Glomerular endothelial cell (primary cell): ENCODE measurements around the gene GAS2L1. TPM values are rescaled to one million over a fixed set of nuclear protein-coding genes. Genes with fewer than 3 reads are reported as not detected.

Source experiments
- DNase-seq: peaks from one replicate; pipeline ENCODE4 v3.0.0-alpha.2; 2011; ENCODE audit warnings: low read depth, low spot score; ENCODE audit errors: extremely low read depth
- total RNA-seq: library from RNA; depleted of rRNA; stranded (reverse); fragments of >200 nt; gene quantifications from 2 replicates; pipeline ENCODE4 v1.2.3, GENCODE V29; 2015

Gene GAS2L1
- 43.1 and 47.0 TPM in 2 replicates for total RNA-seq

GRCh38 chr22:29306175-29306834 lies at the start of gene GAS2L1:
Gene GAS2L1 (plus strand): TSS chr22:29306650. CDS start chr22:29308106, 1,456 bp downstream.
- DNase-seq, result no peak

DNA sequence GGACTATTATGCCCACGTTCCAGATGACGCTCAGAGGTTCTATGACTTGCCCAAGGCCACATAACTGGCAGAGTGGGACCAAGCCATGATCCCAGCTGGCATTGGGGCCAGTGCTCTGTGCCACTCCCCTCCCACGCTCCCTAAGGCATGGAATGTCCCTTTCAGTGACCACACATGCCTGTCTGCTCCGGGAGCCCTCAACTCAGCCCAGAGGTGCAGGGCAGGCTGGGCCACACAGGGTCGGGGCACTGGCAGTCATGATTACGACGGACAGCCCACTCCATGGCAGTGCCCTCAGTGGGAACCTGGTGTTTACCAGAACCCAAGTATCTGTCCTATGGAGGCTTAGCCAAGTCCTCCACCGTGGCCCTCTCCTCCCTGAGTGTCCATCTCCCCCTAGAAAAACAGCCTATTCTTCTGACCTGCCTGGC lies 48.7 kb upstream of the GAS2L1 start:
- no peak for DNase-seq

GRCh38 chr22:29258407-29259252 lies 47.8 kb upstream of the GAS2L1 start:
- DNase-seq, result no peak

GRCh38 chr22:29259253-29259899 lies 47.1 kb upstream of the GAS2L1 start:
- DNase-seq, result no peak

GRCh38 chr22:29260031-29260560 lies 46.4 kb upstream of the GAS2L1 start:
- no peak for DNase-seq

DNA sequence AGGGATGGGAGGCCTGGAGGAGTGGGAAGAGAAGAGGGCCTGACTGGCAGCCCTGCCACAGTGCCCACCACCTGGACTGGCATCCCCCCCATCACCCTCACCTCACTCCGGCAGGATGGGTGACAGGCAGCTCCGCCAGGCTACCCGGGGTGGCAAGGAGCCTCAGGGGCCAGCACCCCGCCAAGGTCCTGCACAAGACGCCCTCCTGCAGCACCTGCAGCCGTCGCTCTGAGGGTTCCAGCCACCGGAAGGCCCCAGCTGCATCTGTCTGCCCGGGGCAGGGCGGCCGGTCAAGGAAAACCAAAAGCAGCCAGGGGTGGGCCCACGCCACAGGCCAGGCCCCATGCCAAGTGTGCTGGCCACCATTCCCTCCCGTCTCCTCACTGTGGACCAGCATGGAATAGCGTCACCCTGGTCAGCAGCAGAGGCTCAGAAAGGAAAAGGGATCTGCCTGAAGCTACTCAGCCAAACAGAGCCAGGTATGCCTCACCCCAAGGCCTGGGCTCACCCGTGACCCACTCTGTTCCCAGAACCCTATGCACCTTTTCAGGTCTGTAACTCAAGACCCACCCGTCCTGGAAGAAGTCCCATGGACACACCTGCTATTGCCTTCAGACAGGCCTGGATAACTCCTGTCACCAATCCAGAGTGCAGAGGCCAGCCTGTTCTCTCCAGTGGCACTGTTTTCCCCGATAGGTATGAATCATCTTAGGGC lies 45.7 kb upstream of the GAS2L1 start:
- DNase-seq, result no peak

DNA sequence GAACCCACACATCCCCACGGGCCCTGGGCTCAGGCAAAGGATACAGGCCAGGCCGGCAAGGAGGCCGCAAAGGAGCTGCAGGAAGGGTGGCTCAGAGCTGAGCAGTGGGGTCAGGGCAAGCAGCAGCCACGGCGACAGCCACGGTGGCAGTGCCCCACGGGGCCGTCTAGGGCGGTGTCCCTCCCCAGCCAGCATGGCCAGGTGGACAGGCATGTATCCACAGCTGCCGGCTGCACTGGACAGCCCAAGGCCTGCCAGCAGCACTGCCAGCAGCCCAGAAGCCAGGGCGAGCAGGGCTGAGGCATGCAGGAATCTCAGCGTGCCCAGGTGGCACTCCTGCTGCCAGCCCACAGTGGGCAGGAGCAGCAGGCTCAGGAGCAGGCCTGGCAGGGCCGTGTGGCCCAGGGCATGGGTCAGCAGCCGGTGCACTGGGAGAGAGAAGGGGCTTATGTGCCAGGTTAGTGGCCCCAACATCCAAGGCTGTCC lies 42.6 kb upstream of the GAS2L1 start:
- DNase-seq, result no peak

GRCh38 chr22:29265305-29265704 lies 41.1 kb upstream of the GAS2L1 start:
- DNase-seq, result no peak

DNA sequence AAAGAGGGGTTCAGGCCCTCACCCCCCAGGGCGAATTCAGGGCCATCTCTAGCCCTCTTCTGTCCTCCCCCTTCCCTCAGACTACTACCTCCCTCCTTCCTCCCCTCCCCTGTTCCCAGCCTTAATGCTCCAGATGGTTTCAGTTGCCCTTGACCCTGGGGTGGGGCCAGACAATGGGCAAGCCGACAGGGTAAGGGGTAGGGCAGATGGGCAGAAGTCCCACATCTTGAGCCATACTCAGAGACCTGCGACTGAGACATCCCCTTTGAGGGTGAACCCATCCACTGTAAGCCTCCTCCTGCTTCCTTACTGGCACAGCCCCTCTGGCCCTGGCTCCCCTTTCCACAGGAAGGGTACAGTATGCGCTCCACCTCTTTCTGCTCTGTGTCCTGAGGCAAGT lies 40.5 kb upstream of the GAS2L1 start:
- DNase-seq, result no peak

- DNase-seq, result no peak
These were observed 39.6 kb upstream of the GAS2L1 start for GRCh38 chr22:29266564-29267461.

DNA sequence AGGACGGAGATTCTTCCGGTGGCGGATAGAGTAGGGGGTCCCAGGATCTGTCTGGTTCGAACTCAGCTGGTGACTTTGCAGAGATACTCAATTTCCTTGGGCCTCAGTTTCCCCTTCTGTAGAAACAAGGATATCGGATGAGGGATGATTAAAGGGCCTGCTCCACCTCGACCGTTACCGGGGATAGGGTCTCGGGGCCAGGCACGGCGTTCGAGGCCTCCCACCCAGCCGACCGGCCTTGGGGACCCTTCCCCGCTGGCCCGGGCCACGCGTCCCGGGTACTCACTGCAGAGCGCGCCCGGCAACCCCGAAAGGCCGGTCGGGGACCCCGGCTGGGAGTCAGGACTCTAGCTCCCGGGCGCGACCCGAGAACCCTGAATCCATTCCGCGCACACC lies 39.0 kb upstream of the GAS2L1 start:
- DNase-seq, result no peak

DNA sequence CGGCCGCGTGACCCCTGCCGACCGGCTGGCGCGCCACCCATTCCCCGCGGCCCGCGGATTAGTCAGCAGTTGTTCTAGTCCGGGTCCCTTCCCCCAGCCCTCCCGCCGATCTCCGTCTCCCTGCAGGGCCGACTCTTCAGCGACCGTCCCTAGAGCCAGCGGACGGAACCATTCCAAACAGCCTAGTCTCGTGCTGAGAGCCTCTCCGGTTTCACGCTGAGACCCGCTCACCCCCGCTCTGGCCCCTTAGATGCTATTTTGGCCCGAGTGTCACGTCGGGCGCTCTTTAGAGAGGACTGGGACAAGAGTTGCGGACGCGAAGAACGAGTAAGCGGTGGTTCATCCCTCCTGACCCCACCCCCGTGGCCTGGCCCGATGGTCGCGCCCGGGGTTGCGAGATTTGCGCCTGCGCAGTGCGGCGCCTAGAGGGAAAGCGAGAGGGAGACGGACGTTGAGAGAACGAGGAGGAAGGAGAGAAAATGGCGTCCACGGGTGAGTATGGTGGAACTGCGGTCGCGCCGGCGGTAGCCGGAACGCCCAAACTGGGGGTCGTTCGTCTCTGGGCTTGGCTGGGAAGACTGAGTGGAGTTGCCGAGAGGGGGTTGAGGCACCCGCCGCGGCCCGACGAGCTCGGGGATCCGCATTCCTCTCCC lies 38.5 kb upstream of the GAS2L1 start, which contains the start of the genes EWSR1 and RHBDD3:
Gene EWSR1, plus strand, starts transcription at position 411 of the 653 bp plus-strand sequence. Its CDS starts 69 bp downstream, at position 480.
Gene RHBDD3, minus strand, starts transcription at position 124 of the 653 bp plus-strand sequence. CDS start 2,355 bp downstream, outside the sequence.
- DNase-seq, result peak; percentile 86

GRCh38 chr22:29268511-29269229 lies 37.8 kb upstream of the GAS2L1 start:
- DNase-seq, result no peak

DNA sequence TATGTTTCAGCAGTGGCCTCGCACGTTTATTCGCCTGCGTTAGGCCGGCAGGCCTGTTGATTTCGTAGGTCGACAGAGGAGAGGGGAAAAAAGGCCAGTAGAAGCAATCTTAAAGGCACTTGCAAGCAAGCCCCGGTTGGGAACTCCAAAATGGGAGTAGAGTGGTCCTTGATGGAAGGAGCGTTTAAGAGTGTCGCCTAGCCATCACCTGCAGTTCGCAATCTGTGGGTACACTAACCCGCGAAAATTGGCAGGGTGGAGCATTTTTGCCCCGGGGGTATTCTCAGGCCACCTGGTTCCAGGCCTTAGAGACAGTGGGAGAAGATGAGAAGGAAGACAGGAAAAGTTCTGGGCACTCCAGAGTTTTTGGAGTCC lies 37.2 kb upstream of the GAS2L1 start:
- no peak for DNase-seq

GRCh38 chr22:29269731-29270474 lies 36.5 kb upstream of the GAS2L1 start:
- no peak for DNase-seq

DNA sequence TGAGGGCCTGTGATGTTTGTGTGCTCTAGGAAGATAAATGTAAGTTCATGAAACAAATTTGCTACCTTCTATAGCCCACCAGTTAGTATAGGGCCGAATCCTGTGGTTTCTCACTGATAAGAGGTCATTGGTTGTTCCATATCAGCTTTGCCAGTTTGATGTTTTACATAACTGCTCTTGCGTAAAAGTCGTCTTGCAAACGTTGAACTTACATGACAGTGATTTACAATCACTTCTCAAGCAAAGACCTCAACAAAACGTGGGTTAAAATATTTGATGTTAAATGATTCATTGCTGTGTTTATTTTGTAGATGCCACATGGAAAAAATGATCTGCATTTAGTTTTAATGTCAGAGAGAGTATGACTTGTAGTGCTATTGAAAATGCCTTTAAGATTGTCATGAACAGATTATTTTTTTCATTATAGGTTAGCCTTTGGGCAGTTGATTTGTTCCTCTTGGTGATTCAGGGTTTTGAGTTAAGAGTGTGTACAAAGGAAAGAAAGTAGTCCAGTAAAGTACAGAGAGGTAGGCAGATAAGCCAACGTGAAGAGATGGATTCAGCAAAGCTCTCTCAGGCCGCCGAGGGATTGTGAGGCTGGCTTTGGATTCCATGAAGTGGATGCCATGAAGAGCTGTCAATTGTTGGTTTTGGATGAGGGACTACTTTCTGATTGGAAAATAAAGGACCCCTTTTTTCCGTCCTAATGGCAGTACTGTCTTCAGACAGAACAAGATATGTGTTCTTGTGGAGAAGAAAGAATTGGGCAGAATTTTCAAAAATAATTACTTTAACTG lies 35.8 kb upstream of the GAS2L1 start:
- DNase-seq, result no peak

- DNase-seq, result no peak
These were observed 33.8 kb upstream of the GAS2L1 start for GRCh38 chr22:29272624-29273023.
